ENCODE measurements around the gene FFAR2. TPM values are rescaled to one million over a fixed set of nuclear protein-coding genes. Genes with fewer than 3 reads are reported as not detected.

FFAR2 gene
- total and polyA plus RNA-seq, 2 donors (not counting 3 experiments of a cell fraction or from before 2014, with no cell fraction given) = not detected

- no peak overlapping the region for H3K27ac ChIP-seq (ENCODE audit: insufficient read depth, low read depth, low read length)
- dilution Hi-C loops (cut with MboI; ENCODE audit: extremely low pct_ligation_motif_present, low sequenced_read_pairs) = no loop called here
- H3K27me3 ChIP-seq (ENCODE audit: control insufficient read depth in 2 of 2, insufficient read depth in 2 of 2, low read length in 2 of 2) = no peaks in the 10 kb centered on the region
- H4K20me1 ChIP-seq (replicated peaks; ENCODE audit: control insufficient read depth, extremely low read depth, insufficient read depth, low read length) = no peaks in the 10 kb centered on the region
- no peaks in the 10 kb centered on the region for H3K36me3 ChIP-seq (ENCODE audit: control insufficient read depth in 2 of 2, extremely low read depth in 1 of 2, insufficient read depth in 2 of 2, low read length in 2 of 2)
- CTCF ChIA-PET = interaction anchor here (0.9 kb wide), 1 partner anchor 32 kb away, joined by 3 read pairs; no protein-coding TSS in a partner anchor
- no peaks in the 10 kb centered on the region for H3K79me2 ChIP-seq (ENCODE audit: control insufficient read depth, insufficient read depth, low read length)
- H3K9me3 ChIP-seq (replicated peaks; ENCODE audit: control insufficient read depth, insufficient read depth, low read length) = no peaks in the 10 kb centered on the region
- H3K9ac ChIP-seq (replicated peaks; ENCODE audit: extremely low read depth, insufficient read depth, low read length) = no peak overlapping the region
- no peak overlapping the region for H3K4me3 ChIP-seq (replicated peaks in 1 of 3; ENCODE audit: insufficient read depth in 1 of 3, low read depth in 1 of 3, low read length in 3 of 3)
- no peak overlapping the region for H2AFZ ChIP-seq (ENCODE audit: low read depth, low read length)
- H3K4me2 ChIP-seq (ENCODE audit: insufficient read depth, low read length) = no peak overlapping the region
- BruUV-seq (replicated peaks) = no TSS peak
- DNase-seq (ENCODE audit: low read depth, low spot score) (no peak), FAIRE-seq (no peak)
- no peaks in the 10 kb centered on the region for H3K4me1 ChIP-seq (ENCODE audit: control insufficient read depth, extremely low read depth, insufficient read depth, low read length)
- TF ChIP-seq MAX (IDR thresholded peaks at IDR 0.05; ENCODE audit: insufficient read depth, insufficient read length) = no peak
- TF ChIP-seq GATA2 (IDR thresholded peaks at IDR 0.05; ENCODE audit: insufficient read depth, insufficient read length, low read depth, low read length) = no peak
- TF ChIP-seq POLR2A (IDR thresholded peaks at IDR 0.05; ENCODE audit: low read depth, low read length) = no peak
- TF ChIP-seq POLR2AphosphoS5 (IDR thresholded peaks at IDR 0.05; ENCODE audit: insufficient read depth, low read depth, low read length) = no peak
- no peak for TF ChIP-seq MYC (IDR thresholded peaks at IDR 0.05; ENCODE audit: low read depth, low read length)
- no peak for TF ChIP-seq FOS (IDR thresholded peaks at IDR 0.05; ENCODE audit: borderline replicate concordance, insufficient read depth, low read length)
- TF ChIP-seq, protein P1, sequence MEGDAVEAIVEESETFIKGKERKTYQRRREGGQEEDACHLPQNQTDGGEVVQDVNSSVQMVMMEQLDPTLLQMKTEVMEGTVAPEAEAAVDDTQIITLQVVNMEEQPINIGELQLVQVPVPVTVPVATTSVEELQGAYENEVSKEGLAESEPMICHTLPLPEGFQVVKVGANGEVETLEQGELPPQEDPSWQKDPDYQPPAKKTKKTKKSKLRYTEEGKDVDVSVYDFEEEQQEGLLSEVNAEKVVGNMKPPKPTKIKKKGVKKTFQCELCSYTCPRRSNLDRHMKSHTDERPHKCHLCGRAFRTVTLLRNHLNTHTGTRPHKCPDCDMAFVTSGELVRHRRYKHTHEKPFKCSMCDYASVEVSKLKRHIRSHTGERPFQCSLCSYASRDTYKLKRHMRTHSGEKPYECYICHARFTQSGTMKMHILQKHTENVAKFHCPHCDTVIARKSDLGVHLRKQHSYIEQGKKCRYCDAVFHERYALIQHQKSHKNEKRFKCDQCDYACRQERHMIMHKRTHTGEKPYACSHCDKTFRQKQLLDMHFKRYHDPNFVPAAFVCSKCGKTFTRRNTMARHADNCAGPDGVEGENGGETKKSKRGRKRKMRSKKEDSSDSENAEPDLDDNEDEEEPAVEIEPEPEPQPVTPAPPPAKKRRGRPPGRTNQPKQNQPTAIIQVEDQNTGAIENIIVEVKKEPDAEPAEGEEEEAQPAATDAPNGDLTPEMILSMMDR (IDR thresholded peaks at IDR 0.05; ENCODE audit: extremely low read depth in 1 of 2, insufficient read depth in 1 of 2, low read depth in 1 of 2, low read length in 2 of 2) = no peak
- TF ChIP-seq EZH2 (IDR thresholded peaks at IDR 0.05; ENCODE audit: borderline replicate concordance, low read depth, low read length, severe bottlenecking) = no peak
- TF ChIP-seq JUN (IDR thresholded peaks at IDR 0.05; ENCODE audit: borderline replicate concordance, insufficient read depth, insufficient read length, low read depth) = no peak
- POLR2A ChIA-PET = no interaction called here
- H3K9me1 ChIP-seq (replicated peaks; ENCODE audit: control insufficient read depth, extremely low read depth, insufficient read depth, low read length) = no peaks in the 10 kb centered on the region
- intact Hi-C loops (cut with micrococcal nuclease) = no loop called here
These were observed 18.2 kb downstream of the FFAR2 start for GRCh38 chr19:35466259-35466658.
